NCI-H524 treated with DMSO at 0.1 percent for 48 hours (cell line): ENCODE data around the gene ROR2.

ENCODE experiments used
- DNase-seq: peaks from one replicate; lab custom pipeline; 2025; lab: John Stamatoyannopoulos, UW

Gene ROR2

GRCh38 chr9:91900797-91901177 lies 49.2 kb downstream of the ROR2 start:
- no peak for DNase-seq

GRCh38 chr9:91900055-91900796 lies 49.8 kb downstream of the ROR2 start:
- DNase-seq: peak; percentile 60

- no peak for DNase-seq
Measured at GRCh38 chr9:91899594-91899993, 50.4 kb downstream of the ROR2 start.

GRCh38 chr9:91899219-91899563 lies 50.8 kb downstream of the ROR2 start:
- DNase-seq: no peak

GRCh38 chr9:91898451-91899218 lies 51.4 kb downstream of the ROR2 start:
- no peak for DNase-seq

- DNase-seq: no peak
Measured at GRCh38 chr9:91897201-91897600, 52.8 kb downstream of the ROR2 start.

GRCh38 chr9:91896513-91897121 lies 53.4 kb downstream of the ROR2 start:
- no peak for DNase-seq

GRCh38 chr9:91896097-91896496 lies 53.9 kb downstream of the ROR2 start:
- DNase-seq: no peak

- no peak for DNase-seq
Measured at GRCh38 chr9:91894536-91894935, 55.5 kb downstream of the ROR2 start.

GRCh38 chr9:91894023-91894422 lies 56.0 kb downstream of the ROR2 start:
- DNase-seq: no peak

GRCh38 chr9:91891915-91892314 lies 58.1 kb downstream of the ROR2 start:
- no peak for DNase-seq

- DNase-seq: no peak
Measured at GRCh38 chr9:91890662-91891061, 59.4 kb downstream of the ROR2 start.

GRCh38 chr9:91889161-91889911 lies 60.7 kb downstream of the ROR2 start:
- no peak for DNase-seq

GRCh38 chr9:91886414-91887076 lies 63.5 kb downstream of the ROR2 start:
- DNase-seq: no peak

- DNase-seq: no peak
Measured at GRCh38 chr9:91885746-91886413, 64.1 kb downstream of the ROR2 start.

- DNase-seq: no peak
Measured at GRCh38 chr9:91884696-91885687, 65.0 kb downstream of the ROR2 start.

- no peak for DNase-seq
Measured at GRCh38 chr9:91884153-91884552, 65.9 kb downstream of the ROR2 start.

GRCh38 chr9:91883503-91883902 lies 66.5 kb downstream of the ROR2 start:
- DNase-seq: no peak

GRCh38 chr9:91882627-91883026 lies 67.4 kb downstream of the ROR2 start:
- DNase-seq: peak; percentile 73

GRCh38 chr9:91880378-91880972 lies 69.6 kb downstream of the ROR2 start:
- DNase-seq: no peak
